ENCODE data around the gene TNFSF13.
"Not testable (repeated sequence)": the region's sequence is repeated elsewhere in the genome, so short reads cannot be mapped to it uniquely, and the experiment has no call there.

Gene TNFSF13

DNA sequence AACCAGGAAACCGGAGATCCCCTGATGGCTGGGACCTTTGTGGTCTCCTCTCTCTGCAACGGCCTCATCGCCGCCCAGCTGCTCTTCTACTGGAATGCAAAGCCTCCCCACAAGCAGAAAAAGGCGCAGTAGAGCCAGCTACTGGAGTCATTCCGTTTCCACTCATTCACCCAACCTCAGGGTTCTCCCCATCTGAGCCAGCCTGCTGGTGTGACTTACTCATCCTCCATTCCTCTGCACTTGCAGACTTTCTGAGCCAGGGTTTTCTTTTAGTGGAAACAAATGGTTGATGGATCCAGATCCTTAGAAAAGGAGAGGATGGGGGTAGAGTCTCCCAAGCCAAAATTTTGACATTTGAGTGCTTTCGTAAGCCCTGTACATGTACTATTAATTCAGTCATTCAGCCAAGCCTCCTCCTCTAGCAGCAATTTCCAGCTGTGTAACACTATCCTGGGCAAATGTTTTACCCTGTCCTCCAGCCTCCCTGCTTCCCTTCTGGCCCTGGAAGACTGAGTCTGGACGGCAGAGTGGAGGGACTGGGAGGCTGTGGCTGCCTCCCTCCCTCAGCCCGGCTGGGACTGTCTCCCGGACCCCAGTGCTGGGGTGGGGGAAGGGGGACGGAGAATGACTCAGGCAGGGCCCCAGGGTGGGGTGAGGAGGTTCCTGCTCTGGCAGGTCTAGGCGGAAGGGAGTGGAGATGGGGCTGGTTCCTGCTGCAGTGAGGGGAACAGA lies 29.0 kb downstream of the TNFSF13 start:
- Histone ChIP-seq H3K9ac (ENCODE audit: low read length in 2 of 2) (peak overlapping the region; percentile 51 to 91), H3K4me3 (ENCODE audit: low read length in 2 of 2) (peak overlapping the region in 1 of 2 donors; percentile 83), H3K27me3 (ENCODE audit: control insufficient read depth in 1 of 2, insufficient read depth in 2 of 2, low read length in 2 of 2) (no peaks in the 10 kb centered on the region), H3K9me3 (ENCODE audit: control insufficient read depth in 2 of 2, low read length in 2 of 2) (no peaks in the 10 kb centered on the region), H3K27ac (ENCODE audit: low read length) (peak overlapping the region; percentile 71), H3K4me1 (ENCODE audit: control insufficient read depth, insufficient read depth, low read length) (peaks cover 56% of the 10 kb centered on the region), H3K36me3 (ENCODE audit: control insufficient read depth in 2 of 2, insufficient read depth in 2 of 2, low read length in 2 of 2) (peaks cover 15 to 23% of the 10 kb centered on the region in 2 donors)

DNA sequence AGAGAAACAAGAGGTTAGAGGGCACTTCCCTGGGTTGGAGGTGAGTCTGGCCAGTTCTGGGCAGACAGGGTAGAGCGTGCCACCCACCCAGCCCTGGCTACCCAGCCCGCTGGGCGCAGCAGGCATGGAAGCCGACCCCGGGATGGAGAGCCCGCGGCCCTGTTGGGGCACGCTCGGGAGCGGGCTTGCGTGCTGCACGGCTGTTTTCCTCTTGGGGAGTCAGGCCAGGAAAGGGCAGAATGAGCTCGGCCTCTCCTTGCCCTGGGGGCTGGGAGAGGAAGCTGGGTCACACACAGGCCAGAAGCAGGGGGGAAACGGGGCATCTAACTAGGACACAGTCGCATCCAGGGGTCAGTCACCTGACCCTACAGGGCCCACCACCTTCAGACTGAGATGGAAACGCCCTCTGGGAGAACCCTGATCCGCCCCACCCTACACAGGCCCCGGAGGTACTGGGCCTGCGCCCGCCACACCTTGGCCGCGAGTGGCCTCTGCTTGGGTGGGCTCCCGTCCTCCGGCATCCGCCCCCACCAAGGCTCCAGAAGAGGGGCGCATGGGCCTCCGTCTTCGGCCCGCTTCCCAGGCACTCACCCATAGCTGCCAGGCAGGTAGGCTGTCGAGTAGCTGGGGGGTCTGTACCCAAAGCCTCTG lies 30.1 kb downstream of the TNFSF13 start:
- H3K9ac ChIP-seq (ENCODE audit: low read length in 2 of 2) = peak overlapping the region; percentile 85 to 91
- H3K9me3 ChIP-seq (ENCODE audit: control insufficient read depth in 2 of 2, low read length in 2 of 2) = no peaks in the 10 kb centered on the region
- H3K27ac ChIP-seq (ENCODE audit: low read length) = peak overlapping the region; percentile 71
- peaks cover 47% of the 10 kb centered on the region for H3K4me1 ChIP-seq (ENCODE audit: control insufficient read depth, insufficient read depth, low read length)
- peaks cover 26 to 34% of the 10 kb centered on the region in 2 donors for H3K36me3 ChIP-seq (ENCODE audit: control insufficient read depth in 2 of 2, insufficient read depth in 2 of 2, low read length in 2 of 2)
- H3K27me3 ChIP-seq (ENCODE audit: control insufficient read depth in 1 of 2, insufficient read depth in 2 of 2, low read length in 2 of 2) = no peaks in the 10 kb centered on the region
- H3K4me3 ChIP-seq (ENCODE audit: low read length in 2 of 2) = peak overlapping the region; percentile 83 to 87

DNA sequence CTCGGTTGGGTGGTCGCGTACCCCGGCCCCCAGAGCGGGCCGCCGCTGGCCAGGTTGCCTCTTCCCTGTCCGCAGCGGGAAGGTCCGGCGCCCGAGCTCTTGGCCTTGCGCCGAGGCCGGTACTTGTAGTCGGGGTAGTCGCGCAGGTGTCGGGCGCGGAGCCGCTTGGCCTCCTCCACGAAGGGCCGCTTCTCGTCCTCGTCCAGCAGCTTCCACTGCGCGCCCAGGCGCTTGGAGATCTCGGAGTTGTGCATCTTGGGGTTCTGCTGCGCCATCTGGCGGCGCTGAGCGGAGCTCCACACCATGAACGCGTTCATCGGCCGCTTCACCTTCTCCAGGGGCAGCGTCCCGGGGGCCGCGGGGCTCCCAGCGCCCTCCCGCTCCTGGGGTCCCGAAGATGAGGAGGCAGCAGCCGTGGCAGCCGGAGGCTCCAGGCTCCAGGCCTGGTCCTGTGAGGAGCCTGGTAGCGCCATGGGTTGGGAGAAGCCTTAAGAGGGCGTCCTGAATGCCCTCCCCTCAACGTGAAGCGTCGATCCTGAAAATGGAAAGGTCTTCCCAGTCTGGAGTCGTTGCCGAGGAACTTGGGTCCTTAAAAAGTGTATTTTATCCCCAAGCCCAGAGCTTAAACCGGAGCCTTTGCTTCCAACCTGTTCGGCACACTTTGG lies 30.8 kb downstream of the TNFSF13 start:
- peak overlapping the region; percentile 71 for H3K27ac ChIP-seq (ENCODE audit: low read length)
- peak overlapping the region; percentile 83 to 87 for H3K4me3 ChIP-seq (ENCODE audit: low read length in 2 of 2)
- peak overlapping the region; percentile 85 to 91 for H3K9ac ChIP-seq (ENCODE audit: low read length in 2 of 2)
- peaks cover 44% of the 10 kb centered on the region for H3K4me1 ChIP-seq (ENCODE audit: control insufficient read depth, insufficient read depth, low read length)
- peaks cover 33 to 39% of the 10 kb centered on the region in 2 donors for H3K36me3 ChIP-seq (ENCODE audit: control insufficient read depth in 2 of 2, insufficient read depth in 2 of 2, low read length in 2 of 2)
- no peaks in the 10 kb centered on the region for H3K9me3 ChIP-seq (ENCODE audit: control insufficient read depth in 2 of 2, low read length in 2 of 2)
- no peaks in the 10 kb centered on the region for H3K27me3 ChIP-seq (ENCODE audit: control insufficient read depth in 1 of 2, insufficient read depth in 2 of 2, low read length in 2 of 2)

DNA sequence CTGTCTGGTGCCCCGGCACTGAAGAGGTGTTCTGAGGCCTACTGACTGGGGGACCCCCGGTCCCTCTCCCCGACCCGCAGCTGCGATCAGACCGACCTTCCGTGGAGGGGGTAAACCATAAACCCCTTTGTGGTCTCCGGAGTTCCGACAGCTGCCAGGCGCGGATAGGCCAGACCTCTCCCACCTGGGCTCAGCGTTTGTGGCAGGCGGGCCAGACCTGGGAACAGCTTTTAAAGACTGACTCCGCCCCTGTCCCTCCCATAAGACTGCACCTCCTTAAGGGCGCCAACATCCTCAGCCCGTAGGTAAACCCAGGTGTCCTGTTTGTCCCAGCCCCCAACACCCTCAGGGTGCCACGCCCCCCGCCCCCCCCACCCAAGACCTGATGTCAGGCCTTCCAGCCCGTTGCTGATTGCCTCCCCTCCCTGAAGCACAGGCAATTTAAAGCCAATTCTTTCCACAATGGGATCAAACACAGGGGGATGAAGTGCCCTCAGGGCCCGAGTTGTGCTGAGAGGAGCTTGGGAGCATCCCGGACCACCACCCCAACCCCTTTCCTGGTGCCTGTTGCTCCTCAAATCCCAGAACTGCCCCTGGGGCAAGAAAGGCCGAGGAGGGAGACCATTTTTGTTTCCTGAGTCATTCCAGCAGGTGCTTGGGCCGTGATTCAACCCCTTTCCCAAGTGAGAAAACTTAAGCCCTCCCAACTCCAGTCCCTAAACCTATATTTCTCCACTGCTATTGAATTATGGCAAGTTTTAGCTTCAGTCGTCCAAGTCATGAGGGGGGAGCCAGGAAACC lies 31.5 kb downstream of the TNFSF13 start, which contains the start of gene SOX15:
TSS of gene SOX15 (minus strand) at position 204 of the 801 bp plus-strand sequence. CDS start 418 bp downstream, outside the sequence.
- peaks cover 37 to 46% of the 10 kb centered on the region in 2 donors for H3K36me3 ChIP-seq (ENCODE audit: control insufficient read depth in 2 of 2, insufficient read depth in 2 of 2, low read length in 2 of 2)
- no peaks in the 10 kb centered on the region for H3K9me3 ChIP-seq (ENCODE audit: control insufficient read depth in 2 of 2, low read length in 2 of 2)
- no peaks in the 10 kb centered on the region for H3K27me3 ChIP-seq (ENCODE audit: control insufficient read depth in 1 of 2, insufficient read depth in 2 of 2, low read length in 2 of 2)
- H3K4me3 ChIP-seq (ENCODE audit: low read length in 2 of 2) = peak within 1 kb of the TSS; percentile 83 to 87
- H3K27ac ChIP-seq (ENCODE audit: low read length) = peak within 1 kb of the TSS; percentile 71
- H3K9ac ChIP-seq (ENCODE audit: low read length in 2 of 2) = peak within 1 kb of the TSS; percentile 85 to 91
- peaks cover 38% of the 10 kb centered on the region for H3K4me1 ChIP-seq (ENCODE audit: control insufficient read depth, insufficient read depth, low read length)

DNA sequence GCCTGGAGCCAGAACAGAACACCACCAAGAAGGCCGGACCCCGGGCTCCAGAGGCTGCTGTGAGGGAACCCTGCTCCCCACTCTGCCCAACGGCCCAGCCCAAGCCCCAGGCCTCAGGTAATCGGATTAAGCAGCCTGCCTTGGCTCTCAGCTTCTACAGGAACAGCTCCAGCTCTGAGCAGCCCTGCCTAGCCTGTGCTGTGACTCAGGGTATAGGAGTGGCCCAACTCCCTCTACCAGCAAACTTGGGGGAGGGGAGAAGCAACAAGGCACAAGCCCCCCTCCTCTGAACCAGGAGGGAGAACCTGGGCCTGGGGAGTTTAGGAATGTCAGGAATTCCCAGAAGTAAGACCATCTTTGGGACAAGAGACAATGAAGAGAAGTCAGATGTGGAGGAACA lies 32.2 kb downstream of the TNFSF13 start:
- H3K4me3 ChIP-seq (ENCODE audit: low read length in 2 of 2) = no peak overlapping the region
- H3K9ac ChIP-seq (ENCODE audit: low read length in 2 of 2) = no peak overlapping the region
- no peaks in the 10 kb centered on the region for H3K9me3 ChIP-seq (ENCODE audit: control insufficient read depth in 2 of 2, low read length in 2 of 2)
- peaks cover 35% of the 10 kb centered on the region for H3K4me1 ChIP-seq (ENCODE audit: control insufficient read depth, insufficient read depth, low read length)
- peaks cover 44 to 53% of the 10 kb centered on the region in 2 donors for H3K36me3 ChIP-seq (ENCODE audit: control insufficient read depth in 2 of 2, insufficient read depth in 2 of 2, low read length in 2 of 2)
- H3K27me3 ChIP-seq (ENCODE audit: control insufficient read depth in 1 of 2, insufficient read depth in 2 of 2, low read length in 2 of 2) = no peaks in the 10 kb centered on the region
- no peak overlapping the region for H3K27ac ChIP-seq (ENCODE audit: low read length)

DNA sequence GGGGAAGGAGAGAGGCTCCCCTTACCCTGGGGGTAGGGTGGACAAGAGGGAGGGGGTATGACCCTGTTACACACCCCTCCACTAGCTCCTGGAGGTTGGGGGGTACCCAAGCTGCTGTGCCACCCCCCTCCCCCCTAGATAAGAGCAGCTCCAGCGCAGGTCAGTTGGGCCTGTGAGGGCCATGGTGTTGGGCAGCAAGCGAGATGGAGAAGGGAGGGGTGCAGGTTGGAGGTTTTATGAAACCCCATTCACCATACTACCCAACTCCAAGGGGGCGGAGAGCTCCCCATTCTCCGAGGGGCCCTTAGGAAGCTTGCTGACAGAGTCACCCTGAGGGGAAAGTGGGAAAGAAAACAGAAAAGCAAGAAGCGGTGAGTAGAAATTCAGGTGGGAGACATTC lies 33.0 kb downstream of the TNFSF13 start:
- H3K9me3 ChIP-seq (ENCODE audit: control insufficient read depth in 2 of 2, low read length in 2 of 2) = no peaks in the 10 kb centered on the region
- H3K27me3 ChIP-seq (ENCODE audit: control insufficient read depth in 1 of 2, insufficient read depth in 2 of 2, low read length in 2 of 2) = no peaks in the 10 kb centered on the region
- H3K27ac ChIP-seq (ENCODE audit: low read length) = no peak overlapping the region
- no peak overlapping the region for H3K9ac ChIP-seq (ENCODE audit: low read length in 2 of 2)
- H3K4me1 ChIP-seq (ENCODE audit: control insufficient read depth, insufficient read depth, low read length) = peaks cover 31% of the 10 kb centered on the region
- H3K36me3 ChIP-seq (ENCODE audit: control insufficient read depth in 2 of 2, insufficient read depth in 2 of 2, low read length in 2 of 2) = peaks cover 46 to 57% of the 10 kb centered on the region in 2 donors
- no peak overlapping the region for H3K4me3 ChIP-seq (ENCODE audit: low read length in 2 of 2)

DNA sequence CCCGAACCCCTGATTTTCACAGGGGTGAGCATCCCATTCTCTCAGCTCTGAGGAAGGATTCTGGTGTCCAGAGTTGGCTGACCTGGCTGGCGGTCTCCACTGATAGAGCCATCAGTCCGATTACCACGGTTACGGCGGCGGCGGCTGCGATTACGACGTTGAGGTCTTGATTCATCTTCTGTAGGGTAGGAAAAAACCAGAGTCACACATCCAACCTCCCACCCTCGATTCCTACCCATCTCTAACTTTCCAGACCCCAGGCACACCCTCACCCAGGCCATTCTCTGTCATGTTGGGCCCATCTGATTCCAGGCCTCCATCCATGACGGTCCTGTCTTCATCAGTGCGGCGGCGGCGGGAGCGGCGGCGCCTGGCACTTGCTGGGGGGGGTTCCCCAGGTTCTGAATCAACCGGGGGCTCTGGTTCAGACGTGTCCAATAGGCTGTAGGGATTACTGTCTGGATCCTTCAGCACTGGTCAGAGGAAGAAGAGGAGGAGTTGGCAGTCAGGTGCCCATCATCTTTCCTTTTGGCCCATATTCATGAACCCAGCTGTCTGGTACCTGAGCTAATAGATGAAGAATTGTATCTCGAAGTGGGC lies 34.0 kb downstream of the TNFSF13 start:
- peaks cover 50 to 55% of the 10 kb centered on the region in 2 donors for H3K36me3 ChIP-seq (ENCODE audit: control insufficient read depth in 2 of 2, insufficient read depth in 2 of 2, low read length in 2 of 2)

DNA sequence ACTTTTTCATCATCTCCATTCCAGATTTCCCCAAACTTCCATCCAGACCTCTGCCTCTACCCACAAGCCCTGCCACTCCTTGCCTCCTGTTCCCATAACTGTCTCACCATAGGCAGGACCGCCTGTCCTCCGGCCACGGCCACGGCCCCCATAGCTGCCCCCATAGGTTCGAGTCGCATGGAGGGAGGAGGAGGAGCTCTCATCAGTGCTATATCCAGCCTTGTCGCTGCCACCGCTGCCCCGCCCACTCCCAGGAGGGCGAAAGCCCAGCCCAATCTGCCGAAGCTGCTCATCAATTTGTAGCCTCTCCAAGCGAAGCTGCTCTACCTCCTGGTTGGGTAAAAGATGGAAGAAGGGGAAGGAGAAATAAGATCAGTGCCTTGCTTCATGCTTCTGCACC lies 34.7 kb downstream of the TNFSF13 start:
- no peaks in the 10 kb centered on the region for H3K9me3 ChIP-seq (ENCODE audit: control insufficient read depth in 2 of 2, low read length in 2 of 2)
- peaks cover 17% of the 10 kb centered on the region for H3K4me1 ChIP-seq (ENCODE audit: control insufficient read depth, insufficient read depth, low read length)
- H3K4me3 ChIP-seq (ENCODE audit: low read length in 2 of 2) = no peak overlapping the region
- H3K9ac ChIP-seq (ENCODE audit: low read length in 2 of 2) = no peak overlapping the region
- peaks cover 50 to 56% of the 10 kb centered on the region in 2 donors for H3K36me3 ChIP-seq (ENCODE audit: control insufficient read depth in 2 of 2, insufficient read depth in 2 of 2, low read length in 2 of 2)
- no peaks in the 10 kb centered on the region for H3K27me3 ChIP-seq (ENCODE audit: control insufficient read depth in 1 of 2, insufficient read depth in 2 of 2, low read length in 2 of 2)
- H3K27ac ChIP-seq (ENCODE audit: low read length) = no peak overlapping the region

More for the DNA sequence above, 34.0 kb downstream of the TNFSF13 start:
- H3K4me1 ChIP-seq (ENCODE audit: control insufficient read depth, insufficient read depth, low read length) = peaks cover 24% of the 10 kb centered on the region
- no peak overlapping the region for H3K9ac ChIP-seq (ENCODE audit: low read length in 2 of 2)
- H3K9me3 ChIP-seq (ENCODE audit: control insufficient read depth in 2 of 2, low read length in 2 of 2) = no peaks in the 10 kb centered on the region
- H3K4me3 ChIP-seq (ENCODE audit: low read length in 2 of 2) = no peak overlapping the region
- no peak overlapping the region for H3K27ac ChIP-seq (ENCODE audit: low read length)
- no peaks in the 10 kb centered on the region for H3K27me3 ChIP-seq (ENCODE audit: control insufficient read depth in 1 of 2, insufficient read depth in 2 of 2, low read length in 2 of 2)

DNA sequence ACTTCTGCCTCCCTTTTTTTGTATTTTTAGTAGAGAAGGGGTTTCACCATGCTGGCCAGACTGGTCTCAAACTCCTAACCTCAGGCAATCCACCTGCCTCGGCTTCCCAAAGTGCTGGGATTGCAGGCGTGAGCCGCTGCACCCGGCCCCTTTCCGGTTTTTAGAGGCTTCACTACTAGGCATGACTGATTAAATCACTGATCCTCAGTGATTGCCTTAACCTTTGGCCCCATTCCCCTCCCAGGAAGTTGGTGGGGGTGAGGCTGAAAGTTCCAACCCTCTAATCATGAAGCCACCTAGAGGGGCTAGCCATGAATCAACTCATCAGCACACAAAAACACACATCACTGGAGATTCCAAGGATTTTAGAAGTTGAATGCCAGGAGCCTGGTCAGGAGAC lies 39.0 kb downstream of the TNFSF13 start:
- not testable (repeated sequence) for H3K27ac ChIP-seq (ENCODE audit: low read length); H3K27me3 ChIP-seq (ENCODE audit: control insufficient read depth in 1 of 2, insufficient read depth in 2 of 2, low read length in 2 of 2); H3K4me1 ChIP-seq (ENCODE audit: control insufficient read depth, insufficient read depth, low read length); H3K9me3 ChIP-seq (ENCODE audit: control insufficient read depth in 2 of 2, low read length in 2 of 2); H3K4me3 ChIP-seq (ENCODE audit: low read length in 2 of 2); H3K9ac ChIP-seq (ENCODE audit: low read length in 2 of 2)
- H3K36me3 ChIP-seq (ENCODE audit: control insufficient read depth in 2 of 2, insufficient read depth in 2 of 2, low read length in 2 of 2) = peaks cover 57 to 60% of the 10 kb centered on the region in 2 donors

DNA sequence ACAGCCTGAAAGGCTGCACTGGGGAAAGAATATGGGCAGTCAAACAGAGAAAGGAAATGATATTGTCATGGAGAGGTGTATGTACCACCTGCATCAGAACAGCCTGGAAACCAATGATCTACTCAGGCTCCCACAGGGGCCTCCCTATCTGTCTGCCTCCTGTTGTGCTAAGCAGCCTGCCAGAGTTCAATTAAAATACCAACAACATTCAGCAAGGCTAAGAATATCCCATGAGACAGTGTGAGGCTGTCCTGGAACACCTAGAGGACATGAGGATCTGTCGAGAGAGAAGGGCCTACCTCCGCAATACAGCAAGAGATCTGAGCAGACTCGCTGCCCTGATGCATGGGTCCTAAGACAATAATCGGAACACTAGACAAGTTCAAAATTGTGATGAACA lies 47.7 kb downstream of the TNFSF13 start:
- Histone ChIP-seq H3K27ac (ENCODE audit: low read length) (no peak overlapping the region), H3K9ac (ENCODE audit: low read length in 2 of 2) (peak overlapping the region in 1 of 2 donors; percentile 13), H3K9me3 (ENCODE audit: control insufficient read depth in 2 of 2, low read length in 2 of 2) (no peaks in the 10 kb centered on the region), H3K36me3 (ENCODE audit: control insufficient read depth in 2 of 2, insufficient read depth in 2 of 2, low read length in 2 of 2) (peaks cover 34% of the 10 kb centered on the region in 2 donors), H3K27me3 (ENCODE audit: control insufficient read depth in 1 of 2, insufficient read depth in 2 of 2, low read length in 2 of 2) (no peaks in the 10 kb centered on the region), H3K4me1 (ENCODE audit: control insufficient read depth, insufficient read depth, low read length) (no peaks in the 10 kb centered on the region), H3K4me3 (ENCODE audit: low read length in 2 of 2) (no peak overlapping the region)
